VCaP (cell line): ENCODE measurements around the gene FNDC1.

Experiments
- H3K27ac ChIP-seq: fragments of 450-650 bp; 2 replicates; pipeline ENCODE4 v1.5.1; 2017
- CTCF ChIP-seq: fragments of 450-650 bp; conservative IDR thresholded peaks from 2 replicates; pipeline ENCODE4 v1.5.1; 2017; ENCODE audit warnings: mild to moderate bottlenecking, moderate library complexity

FNDC1 gene

DNA sequence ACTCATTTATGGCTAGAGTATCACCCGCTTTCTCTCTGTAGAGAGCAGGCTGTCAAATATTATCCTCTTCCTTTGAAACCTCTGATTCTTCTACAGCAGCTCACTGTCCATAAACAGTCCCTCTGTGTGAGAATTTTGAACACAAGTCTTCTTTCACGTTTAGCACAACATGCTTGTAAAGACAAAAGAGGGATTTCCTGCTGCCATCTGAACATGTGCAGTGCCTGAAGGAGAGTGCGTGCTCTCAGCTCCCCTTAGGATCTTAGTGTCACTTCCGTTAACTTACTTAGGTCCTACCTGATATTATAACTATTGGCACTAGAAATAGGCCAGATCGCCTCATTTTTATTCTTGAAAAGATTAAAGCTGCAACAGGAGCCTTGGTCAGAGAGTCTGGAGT lies 50.9 kb downstream of the FNDC1 start:
- no peak overlapping the region for H3K27ac ChIP-seq
- no peak for TF ChIP-seq CTCF

- TF ChIP-seq CTCF = no peak
- H3K27ac ChIP-seq = no peak overlapping the region
Measured at GRCh38 chr6:159221486-159222170, 52.4 kb downstream of the FNDC1 start.

DNA sequence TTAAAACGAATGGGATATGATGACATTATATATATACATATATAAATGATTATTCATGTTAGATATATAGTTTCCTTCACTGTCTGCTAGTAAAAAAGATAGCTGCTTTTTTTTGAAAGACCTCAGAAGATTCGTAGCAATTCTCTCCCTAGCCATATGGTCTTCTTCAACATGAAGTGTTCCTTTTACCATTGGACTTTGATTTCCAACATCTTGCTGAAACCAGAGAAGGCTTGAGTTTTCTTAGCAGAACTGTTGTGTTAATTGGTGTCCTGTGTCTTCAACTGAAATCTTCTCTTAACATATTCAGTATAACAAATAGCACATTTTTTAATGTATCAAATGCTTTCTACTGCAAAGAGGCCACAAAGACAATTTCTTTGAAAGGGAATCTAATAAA lies 55.3 kb downstream of the FNDC1 start:
- H3K27ac ChIP-seq = no peak overlapping the region
- no peak for TF ChIP-seq CTCF

DNA sequence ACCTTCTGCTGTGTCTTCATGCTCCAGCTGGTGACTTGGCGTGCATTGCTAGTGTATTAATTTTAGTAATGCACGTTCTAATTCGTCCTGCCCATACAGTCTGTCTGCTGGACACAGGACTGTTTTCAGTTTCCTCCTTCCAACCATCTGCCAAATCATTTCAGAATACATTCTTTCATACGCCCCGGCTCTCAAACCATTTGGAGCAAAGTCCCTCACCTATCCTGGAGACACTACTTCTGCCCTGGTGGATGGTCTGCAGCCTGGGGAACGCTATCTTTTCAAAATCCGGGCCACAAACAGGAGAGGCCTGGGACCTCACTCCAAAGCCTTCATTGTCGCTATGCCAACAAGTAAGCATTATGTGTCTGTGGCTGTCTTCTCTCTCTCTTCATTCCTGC lies 60.5 kb downstream of the FNDC1 start:
- H3K27ac ChIP-seq = no peak overlapping the region
- no peak for TF ChIP-seq CTCF

DNA sequence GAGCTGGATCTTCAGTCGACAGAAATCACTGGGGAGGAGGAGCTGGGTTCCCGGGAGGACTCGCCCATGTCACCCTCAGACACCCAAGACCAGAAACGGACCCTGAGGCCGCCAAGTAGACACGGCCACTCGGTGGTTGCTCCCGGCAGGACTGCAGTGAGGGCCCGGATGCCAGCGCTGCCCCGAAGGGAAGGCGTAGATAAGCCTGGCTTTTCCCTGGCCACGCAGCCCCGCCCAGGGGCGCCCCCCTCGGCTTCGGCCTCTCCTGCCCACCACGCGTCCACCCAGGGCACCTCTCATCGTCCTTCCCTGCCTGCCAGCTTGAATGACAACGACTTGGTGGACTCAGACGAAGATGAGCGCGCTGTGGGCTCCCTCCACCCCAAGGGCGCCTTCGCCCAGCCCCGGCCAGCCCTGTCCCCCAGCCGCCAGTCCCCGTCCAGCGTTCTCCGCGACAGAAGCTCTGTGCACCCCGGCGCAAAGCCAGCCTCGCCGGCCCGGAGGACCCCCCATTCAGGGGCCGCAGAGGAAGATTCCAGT lies 63.0 kb downstream of the FNDC1 start:
- no peak overlapping the region for H3K27ac ChIP-seq
- TF ChIP-seq CTCF = no peak

DNA sequence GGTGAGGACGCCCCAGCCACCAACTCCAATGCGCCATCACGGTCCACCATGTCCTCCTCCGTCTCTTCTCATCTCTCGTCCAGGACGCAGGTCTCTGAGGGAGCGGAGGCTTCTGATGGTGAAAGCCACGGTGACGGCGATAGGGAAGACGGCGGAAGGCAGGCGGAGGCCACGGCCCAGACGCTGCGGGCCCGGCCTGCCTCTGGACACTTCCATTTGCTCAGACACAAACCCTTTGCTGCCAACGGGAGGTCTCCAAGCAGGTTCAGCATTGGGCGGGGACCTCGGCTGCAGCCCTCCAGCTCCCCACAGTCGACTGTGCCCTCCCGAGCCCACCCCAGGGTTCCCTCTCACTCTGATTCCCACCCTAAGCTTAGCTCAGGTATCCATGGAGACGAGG lies 63.6 kb downstream of the FNDC1 start:
- no peak for TF ChIP-seq CTCF
- no peak overlapping the region for H3K27ac ChIP-seq

GRCh38 chr6:159233365-159234101 lies 64.3 kb downstream of the FNDC1 start:
- TF ChIP-seq CTCF = no peak
- no peak overlapping the region for H3K27ac ChIP-seq
